Stimulated activated CD8-positive, alpha-beta memory T cell treated with anti-CD3 and anti-CD28 coated beads, Interleukin-15, amount 100 ng/mL, for 1 hour (primary cell): ENCODE measurements around the gene EFEMP2.

Source experiments
- DNase-seq: peaks from one replicate; pipeline ENCODE4 v3.0.0-alpha.2; 2020; ENCODE audit warnings: low read depth

The EFEMP2 gene

DNA sequence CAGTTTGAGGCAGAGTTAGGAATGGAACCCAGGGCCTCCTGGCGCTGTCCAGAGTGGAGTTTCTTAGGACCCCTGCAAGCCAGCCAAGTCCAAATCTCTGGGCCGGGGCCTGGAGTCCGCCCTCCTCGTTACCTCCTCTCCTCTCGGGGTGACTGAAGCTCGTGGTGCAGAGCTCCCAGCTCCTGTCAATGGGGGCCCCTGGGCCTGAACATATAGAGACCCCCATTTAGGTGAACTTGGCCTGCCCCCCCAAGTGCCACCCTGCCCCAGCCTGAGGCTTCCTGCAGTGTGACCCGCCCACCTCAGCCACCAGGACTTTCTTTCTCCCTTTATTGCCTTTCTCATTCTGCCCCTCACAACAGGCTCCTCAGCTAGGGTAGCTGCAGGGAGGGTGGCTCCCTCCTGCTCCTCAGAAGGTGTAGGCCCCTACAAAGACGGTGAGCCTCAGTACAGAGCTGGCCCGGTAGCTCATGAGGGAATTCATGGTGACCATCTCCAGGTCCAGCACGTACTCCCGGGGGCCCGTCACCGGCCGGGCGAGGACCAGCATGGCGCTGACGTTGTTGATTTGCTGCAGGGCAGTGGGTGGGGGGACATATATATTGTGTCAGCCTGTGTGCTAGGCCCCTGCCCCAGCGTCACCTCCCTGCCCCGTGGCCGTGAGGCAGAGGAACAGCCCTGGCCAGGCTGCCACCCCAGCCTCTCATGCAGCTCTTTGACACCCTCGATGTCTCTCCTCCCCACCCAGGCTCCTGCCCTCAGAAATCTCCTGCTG lies 5.9 kb downstream of the EFEMP2 start:
- DNase-seq, result no peak

DNA sequence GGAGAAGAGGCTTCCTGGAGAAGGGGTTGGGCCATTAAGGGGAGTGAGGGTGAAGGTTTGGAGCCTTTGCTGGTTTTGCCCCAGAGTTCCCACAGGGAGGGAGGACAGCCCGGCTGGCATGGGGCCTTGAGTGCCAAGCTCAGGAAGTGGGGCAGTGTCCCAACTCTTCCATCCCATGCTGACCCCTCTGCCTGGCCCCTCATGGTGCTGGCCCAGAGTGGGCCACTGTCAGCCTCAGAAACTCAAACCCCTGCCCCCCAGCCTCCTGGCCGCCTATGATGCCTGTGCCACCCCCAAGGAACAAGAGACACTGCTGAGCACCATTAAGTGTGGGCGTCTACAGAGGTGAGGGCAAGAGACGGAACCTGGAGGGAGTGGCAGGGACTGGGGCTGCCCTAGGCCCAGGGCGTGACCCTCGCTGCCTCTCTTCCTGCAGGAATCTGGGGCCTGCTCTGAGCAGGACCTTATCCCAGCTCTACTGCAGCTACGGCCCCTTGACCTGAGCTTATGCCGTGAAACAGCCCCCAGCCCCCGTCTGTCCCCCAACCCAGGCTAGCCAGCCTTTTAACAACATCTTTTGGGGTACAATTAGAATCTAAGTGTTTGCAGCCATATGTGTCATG lies 6.9 kb downstream of the EFEMP2 start:
- DNase-seq, result no peak

DNA sequence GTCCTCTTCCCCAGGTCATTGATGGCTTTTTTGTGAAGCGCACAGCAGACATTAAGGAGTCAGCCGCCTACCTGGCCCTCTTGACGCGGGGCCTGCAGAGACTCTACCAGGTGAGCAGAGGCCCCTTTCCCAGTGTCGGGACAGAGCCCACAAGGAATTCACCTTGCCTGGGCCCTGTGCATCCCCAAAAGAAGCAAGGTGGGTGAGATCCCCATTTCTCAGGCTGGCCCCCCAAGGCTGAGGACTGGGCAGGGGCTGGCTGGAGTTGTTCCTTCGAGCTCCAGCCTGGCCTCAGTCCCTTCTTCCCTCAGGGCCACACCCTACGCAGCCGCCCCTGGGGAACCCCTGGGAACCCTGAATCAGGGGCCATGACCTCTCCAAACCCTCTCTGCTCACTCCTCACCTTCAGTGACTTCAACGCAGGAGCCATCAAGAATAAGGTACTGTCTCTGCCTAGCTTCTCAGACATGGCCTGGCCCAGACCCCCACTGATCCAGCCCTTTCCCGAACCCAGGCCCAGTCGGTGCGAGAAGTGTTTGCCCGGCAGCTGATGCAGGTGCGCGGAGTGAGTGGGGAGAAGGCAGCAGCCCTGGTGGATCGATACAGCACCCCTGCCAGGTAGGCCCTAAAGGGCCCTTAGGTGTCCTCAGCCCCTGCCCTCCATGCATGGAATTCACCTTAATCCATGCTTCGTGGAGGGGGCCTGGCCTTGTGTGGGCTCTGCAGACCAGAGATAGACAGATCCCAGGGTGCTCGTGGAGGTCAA lies 7.7 kb downstream of the EFEMP2 start:
- no peak for DNase-seq

DNA sequence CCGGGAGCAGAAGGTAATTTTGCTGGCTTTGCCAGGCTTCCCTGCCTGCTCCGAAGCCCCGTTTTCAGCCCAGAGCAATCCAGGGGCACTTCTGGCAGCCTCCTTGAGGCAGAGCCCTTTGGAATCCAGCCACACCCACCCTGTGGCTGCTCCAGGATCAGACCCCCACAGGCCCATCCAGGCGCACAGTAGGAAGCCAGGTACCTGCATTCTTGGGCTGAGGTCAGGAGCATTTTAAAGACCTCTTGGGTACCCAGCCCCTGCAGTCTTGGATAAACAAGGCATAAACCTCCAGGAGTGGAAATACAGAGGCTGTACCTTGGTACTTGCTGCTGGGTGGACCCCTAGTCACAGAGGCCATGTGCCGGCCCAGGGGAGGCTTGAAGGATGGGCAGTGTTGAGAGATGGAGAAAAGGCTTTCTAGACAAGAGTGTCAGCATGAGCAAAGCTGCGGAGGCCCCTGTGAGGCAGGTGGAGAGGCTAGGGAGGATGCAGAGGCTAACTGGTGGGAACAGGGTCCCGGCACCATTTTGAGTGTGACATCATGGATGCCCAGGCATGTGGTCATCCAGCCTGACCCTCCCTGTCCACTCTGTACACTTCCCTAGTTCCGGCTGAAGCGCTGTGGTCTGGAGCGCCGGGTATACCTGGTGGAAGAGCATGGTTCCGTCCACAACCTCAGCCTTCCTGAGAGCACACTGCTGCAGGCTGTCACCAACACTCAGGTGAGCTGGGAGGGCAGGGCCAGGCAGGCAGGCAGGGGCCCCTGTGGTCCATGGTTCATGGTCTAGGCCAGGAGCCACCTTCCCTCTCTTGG lies 8.5 kb downstream of the EFEMP2 start:
- no peak for DNase-seq

DNA sequence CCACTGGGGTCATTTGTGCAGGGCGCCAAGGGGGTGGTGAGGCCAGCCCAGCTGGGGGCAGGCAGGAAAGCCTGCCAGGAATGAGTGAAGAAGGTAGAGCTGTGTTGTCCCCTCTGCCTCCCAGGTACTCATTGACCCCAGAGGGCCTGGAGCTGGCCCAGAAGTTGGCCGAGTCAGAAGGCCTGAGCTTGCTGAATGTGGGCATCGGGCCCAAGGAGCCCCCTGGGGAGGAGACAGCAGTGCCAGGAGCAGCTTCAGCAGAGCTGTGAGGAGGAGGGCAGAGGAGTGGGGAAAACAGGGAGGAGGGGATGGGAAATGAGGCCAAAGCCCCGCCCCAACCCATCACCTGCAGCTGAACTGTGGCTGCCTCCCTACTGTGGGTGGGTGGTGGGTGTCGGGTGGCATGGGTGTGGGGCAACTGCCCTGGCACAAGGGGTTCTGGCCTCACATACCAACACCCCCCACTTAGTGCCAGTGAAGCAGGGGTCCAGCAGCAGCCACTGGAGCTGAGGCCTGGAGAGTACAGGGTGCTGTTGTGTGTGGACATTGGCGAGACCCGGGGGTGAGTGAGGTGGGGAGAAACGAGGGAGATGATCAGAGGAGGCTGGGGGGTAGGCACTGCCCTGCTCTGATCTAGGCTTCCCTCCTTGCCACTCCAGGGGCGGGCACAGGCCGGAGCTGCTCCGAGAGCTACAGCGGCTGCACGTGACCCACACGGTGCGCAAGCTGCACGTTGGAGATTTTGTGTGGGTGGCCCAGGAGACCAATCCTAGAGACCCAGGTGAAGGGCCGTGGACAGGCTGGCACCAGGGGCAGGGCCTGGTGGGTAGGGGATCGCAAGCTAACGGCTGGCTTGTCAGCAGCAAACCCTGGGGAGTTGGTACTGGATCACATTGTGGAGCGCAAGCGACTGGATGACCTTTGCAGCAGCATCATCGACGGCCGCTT lies 9.4 kb downstream of the EFEMP2 start:
- DNase-seq, result no peak

DNA sequence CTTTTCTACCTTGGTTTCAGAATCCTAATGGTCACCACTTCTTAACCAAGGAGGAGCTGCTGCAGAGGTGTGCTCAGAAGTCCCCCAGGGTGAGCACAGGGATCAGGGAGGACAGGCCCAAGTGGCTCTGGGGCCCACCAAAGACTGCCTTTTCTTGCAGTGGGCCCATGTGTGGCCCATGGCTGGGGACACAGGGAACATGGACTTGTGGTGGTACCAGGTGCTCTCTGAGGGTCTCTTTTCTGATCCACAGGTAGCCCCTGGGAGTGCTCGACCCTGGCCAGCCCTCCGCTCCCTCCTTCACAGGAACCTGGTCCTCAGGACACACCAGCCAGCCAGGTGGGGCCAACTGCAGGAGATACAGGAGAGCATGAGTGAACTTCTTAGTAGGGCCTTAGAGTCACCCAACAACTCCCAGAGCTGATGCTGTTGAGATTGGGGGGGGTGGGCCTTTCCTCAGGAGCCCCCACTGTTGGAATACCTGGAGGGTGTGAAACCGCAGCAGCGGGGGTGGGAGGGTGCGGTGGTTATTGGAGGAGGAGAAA lies 10.3 kb downstream of the EFEMP2 start:
- DNase-seq, result no peak

DNA sequence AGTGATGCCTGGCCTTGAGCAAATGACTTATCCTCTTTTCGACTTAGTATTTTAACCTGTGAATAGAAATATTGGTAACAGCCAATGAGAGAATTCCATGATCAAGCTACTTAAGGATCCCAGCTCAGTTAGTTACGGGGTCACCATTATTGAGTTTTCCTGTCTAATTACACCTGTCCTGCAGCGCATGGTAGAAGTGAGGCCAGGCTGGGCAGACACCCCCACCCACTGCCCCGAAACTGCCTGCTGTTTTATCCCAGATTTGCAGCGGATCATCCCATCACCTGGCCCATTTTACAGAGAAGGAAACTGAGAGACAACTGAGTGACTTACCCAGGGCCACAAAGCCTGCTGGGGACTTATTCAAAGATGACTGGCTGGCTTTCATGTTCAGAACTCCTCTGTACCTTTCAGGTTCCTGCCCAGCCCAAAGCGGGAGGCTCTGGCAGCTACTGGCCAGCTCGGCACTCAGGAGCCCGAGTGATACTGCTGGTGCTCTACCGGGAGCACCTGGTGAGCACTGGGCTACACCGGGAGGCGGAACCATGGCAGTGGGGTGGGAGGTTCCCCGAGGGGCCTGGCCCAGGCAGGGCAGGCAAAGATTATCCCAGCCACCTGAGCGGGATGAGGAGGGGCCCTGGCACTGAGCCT lies 10.9 kb downstream of the EFEMP2 start:
- no peak for DNase-seq

DNA sequence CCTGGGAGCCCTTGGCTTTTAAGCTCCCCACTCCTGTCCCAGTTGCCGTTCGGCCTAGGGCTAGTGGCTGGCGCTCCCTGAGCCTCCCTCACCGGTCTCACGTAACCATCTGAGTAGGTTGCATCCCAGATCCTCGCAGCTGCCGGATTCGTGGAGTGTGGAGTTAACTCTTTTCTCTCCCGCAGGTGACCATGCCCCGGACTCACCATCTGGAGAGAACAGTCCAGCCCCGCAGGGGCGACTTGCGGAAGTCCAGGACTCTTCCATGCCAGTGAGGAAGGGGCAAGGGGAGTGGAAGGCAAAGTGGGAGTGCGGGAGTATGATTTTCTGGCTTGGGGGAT lies 11.5 kb downstream of the EFEMP2 start:
- no peak for DNase-seq

DNA sequence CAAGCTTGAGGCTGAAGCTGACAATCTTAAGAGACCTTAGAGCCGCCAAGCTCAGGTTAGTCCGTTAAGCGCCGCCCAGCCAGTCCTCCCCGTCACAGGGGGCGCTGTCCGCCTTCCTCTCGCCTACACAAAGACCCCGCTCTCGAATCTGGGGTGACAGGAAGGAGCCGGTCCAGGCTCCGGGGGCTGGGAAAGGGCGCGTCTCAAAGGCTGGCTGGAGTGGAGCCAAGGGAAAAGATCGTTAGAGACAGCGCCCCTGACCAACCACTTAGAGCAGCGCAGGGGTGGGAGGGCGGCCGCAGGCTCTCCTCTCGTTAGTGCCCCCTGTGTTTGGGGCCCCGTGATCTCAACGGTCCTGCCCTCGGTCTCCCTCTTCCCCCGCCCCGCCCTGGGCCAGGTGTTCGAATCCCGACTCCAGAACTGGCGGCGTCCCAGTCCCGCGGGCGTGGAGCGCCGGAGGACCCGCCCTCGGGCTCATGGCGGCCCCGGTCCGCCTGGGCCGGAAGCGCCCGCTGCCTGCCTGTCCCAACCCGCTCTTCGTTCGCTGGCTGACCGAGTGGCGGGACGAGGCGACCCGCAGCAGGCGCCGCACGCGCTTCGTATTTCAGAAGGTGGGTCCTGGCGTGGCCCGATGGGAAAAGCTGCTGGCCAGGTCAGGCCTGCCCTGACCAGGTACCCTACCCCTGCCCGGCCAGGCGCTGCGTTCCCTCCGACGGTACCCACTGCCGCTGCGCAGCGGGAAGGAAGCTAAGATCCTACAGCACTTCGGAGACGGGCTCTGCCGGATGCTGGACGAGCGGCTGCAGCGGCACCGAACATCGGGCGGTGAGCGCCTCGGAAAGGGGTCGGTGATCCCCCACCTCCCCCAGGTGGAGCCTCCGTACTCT lies 12.1 kb downstream of the EFEMP2 start, which contains the start of gene MUS81:
TSS of gene MUS81 (plus strand) at position 156 of the 887 bp plus-strand sequence. CDS start at position 477, 321 bp downstream.
- DNase-seq, result peak; percentile 98

DNA sequence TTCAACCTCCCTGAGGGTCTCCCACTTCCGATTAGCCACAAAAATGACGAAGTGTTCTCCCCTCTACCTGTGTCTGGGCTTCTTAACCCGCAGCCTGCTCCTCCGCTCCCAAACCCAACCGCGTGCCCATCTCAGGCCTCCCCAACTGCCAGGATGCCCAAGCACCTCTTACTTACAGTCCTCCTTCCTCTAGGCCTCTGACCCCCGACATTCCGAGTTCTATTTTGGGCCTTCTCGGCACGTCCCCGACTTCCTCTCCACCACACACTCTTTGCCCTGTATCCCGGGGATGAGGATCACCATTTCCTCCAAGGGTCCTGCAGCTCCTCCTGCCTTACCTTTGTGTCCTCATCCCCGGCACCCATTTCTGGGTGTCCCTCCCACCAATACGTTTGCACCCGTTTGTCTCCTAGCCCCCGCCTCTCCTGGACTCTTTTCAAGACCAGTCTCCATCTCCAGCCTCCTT lies 12.8 kb downstream of the EFEMP2 start:
- no peak for DNase-seq

DNA sequence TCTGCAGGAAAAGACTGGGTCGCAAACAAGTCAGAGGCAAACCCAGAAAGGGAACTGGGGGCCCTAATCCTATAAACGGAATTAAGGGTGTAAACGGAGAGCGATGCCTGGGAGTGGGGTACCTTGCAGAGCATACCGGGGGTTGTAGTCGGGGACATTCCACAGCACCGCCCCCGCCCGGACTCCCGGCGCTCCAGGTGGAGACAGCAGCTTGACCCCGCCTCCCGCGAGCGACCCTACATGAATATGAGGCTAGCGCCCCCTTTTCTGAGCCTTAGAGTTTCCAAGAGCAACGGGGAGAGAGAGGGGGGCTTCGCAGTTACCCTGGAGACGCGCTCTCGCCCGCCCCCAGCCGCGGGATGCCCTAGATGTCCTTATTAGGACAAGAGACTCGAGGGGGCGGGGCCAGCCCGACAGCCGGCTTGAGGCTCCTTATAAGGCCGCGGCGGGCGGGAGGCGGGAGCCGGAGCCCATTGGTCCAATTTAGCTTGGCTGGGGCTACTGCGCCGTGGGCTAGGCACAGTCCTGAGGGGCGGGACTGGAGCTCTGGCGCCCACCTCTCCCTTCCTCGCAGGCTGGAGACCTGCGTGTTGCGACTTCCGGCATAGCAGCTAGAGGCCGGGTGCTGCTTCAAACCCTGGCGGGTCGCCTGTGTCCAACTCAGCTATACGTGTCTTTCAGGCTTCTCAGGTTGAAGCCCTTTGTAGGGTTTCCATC lies 13.3 kb downstream of the EFEMP2 start:
- peak; percentile 95 for DNase-seq

DNA sequence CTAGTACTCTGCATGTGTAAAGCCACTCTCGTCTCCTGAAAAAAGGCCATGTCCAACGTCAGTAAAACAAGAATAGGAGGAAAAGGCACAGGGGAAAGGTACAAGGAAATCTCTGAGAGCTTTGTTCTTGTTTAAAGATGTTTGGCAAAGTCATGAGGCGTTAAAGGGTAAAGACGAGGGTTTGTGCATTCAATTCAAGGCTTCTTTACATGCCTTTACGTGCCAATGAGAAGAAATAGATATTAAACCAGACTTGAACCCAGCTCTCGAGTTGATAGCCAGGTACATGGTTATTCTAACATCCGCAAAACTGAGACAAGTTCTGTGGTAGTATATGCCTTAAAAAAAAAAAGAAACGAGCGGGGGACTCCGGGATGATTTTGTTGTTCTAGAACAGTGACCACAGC lies 13.9 kb downstream of the EFEMP2 start:
- DNase-seq, result no peak

DNA sequence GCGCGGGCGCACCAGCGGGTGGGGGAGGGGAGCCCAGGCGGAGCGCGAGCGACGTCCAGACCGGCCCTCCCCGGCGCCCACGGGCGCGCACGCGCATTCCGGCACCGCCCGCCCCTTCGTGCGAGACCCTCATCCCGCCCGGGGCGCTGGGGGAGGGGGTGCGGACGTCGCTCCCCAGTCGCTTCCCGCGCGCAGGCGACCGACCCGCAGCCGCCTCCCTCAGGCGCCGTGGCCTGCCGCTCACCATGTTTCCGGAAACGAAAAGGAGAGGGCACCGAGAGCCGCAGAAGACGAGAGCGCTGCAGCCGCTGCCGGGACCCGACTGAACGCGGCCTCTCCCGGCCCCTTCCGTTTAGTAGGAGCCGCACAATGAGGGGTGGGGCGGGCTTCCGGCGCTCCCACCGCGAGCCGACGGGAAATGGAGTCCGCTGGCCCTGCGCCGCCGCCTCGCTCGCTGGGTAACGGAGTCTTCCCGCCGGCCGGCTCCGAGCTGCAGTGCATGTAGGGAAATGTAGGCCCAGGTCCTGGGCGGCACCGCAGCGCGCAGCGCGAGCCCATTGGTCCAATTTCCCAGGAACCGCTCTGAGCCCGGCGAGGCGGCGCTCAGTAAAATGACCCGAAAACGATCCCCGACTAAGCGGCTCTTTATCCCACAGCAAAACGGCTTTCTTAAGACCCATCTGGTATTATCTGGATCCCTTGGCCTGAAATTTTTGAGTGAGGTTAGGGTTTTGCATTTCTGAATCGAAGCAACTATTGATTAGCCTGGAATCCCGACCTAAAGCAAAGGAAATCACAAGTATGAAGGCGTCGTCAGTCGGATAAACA lies 14.5 kb downstream of the EFEMP2 start, which contains the start of gene CFL1:
TSS of gene CFL1 (minus strand) at position 328 of the 828 bp plus-strand sequence. CDS start at position 247, 81 bp downstream.
- peak; percentile 89 for DNase-seq

DNA sequence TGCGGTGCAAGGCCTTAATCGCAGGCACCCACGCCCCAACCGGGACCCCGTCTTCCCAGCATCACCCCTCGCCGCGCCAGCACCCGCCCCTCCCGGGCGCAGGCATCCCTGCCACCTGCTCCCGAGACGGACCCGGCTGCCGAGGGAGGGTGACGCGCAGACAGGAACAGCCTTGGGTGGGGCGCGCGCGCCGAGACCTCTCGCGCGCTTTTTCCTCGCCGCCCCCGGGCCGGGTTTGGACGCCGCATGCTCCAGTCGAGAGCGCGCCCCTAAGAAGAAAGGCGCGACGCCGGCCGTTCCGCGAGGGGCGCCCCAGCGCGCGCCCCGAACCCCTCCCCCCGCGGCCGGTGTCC lies 15.1 kb downstream of the EFEMP2 start:
- DNase-seq, result peak; percentile 42

DNA sequence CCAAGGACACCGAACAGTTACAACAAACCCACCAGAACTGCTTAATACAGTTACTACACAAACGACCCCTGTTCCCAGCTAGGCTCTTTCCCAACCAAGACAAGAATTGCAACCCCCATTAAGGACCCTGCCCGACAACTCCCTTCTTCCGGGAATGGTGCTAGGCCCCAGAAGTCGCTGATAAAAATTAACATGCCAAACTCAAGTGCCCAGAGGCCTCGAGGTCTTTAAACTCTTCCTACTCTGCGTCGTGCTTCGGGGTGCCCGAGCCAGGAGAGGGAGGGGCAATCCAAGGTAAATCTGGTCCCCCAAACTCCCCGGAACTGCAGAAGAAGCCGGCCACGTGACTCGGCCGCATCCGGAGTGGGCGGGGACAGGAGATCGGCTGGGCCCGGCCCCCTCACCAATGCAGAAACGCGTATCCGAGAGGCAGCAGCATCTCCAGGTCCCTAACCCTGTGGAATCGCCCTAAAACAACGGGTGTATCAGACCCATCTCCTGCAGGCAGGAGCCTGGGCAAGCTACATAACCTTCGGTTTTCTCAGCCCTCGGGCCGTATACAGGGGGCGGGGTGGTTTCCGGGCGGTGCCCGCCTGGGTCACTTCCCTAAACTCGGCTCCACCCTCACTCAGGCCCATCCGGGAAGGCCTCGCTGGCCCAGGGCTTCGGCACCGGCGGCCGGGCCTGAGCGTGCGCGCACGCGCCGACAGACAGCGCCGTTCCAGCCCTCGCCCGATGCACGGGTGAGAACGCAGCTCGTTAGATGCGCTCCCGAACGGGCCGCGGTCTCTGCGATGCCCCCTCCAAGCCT lies 15.7 kb downstream of the EFEMP2 start:
- DNase-seq, result peak; percentile 64

DNA sequence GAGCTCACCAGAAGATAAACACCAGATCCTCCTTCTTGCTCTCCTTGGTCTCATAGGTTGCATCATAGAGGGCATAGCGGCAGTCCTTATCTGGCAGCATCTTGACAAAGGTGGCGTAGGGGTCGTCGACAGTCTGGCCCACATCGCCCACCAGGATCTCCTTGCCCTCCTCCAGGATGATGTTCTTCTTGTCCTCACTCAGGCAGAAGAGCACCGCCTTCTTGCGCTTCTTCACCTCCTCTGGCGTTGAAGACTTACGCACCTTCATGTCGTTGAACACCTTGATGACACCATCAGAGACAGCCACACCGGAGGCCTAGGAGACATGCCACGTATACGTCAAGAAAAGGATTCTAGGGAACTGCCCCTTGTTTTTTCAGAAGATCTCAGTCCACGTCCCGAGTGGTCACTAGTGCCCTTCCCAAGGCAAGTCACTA lies 16.7 kb downstream of the EFEMP2 start:
- no peak for DNase-seq
